Measurements from ENCODE around the gene POR.

POR gene

DNA sequence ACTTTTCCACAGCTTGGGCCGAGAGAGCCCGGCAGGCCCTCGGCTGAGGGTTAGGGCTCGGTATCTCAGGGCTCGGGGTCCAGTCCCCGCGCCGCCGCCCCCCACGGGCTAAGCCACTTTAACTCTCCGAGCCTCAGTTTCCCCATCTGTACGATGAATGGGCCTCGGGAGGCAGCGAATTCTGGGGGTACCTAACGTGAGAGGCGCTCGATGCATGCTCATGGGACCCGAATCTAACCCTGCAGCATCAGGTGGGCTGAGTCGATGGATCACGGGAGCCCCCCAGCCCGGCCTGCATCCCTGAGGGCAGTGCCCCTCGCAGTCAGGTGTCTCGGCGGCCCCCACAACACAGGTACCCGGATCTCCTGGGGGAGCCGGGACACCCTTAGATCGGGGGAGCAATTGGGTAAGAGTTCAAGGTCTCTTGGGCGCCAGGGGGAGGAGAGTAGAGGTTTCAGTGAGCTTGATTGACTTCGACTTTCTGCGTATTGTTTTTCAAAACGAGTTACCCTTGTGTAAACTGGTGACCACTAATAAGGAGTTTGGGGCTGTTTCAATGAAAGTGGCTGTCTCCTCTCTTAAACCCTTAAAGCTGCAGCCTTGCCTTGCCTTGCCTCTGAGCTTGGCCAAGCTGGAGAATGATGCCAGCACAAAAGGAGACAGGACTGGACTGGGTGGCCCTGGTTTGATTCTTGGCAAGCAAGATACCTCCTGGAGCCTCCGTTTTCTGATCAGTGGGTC lies 631 bp downstream of the POR start:
- no peak for DNase-seq (ENCODE audit: low spot score)
- no peak for FAIRE-seq

DNA sequence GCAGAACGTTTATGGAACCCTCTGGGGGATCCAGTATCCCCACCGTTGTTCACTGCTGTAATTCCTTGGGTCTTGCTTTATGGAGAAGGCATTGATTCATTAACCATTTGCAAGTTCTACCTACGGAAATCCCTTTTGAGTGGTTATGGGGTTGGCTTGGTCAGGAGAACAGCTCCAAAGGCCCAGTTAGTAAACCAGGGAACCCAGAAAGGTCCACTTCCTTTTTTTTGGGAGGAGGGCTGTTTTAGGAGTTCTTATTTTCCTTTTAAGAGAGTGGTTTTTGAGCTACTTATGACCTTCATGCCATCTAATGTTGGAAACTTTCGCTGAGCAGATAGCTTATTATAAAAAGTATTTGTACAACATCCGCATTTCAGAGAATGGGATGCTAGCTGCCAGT lies 1.3 kb downstream of the POR start:
- DNase-seq (ENCODE audit: low spot score), result no peak
- FAIRE-seq, result no peak

DNA sequence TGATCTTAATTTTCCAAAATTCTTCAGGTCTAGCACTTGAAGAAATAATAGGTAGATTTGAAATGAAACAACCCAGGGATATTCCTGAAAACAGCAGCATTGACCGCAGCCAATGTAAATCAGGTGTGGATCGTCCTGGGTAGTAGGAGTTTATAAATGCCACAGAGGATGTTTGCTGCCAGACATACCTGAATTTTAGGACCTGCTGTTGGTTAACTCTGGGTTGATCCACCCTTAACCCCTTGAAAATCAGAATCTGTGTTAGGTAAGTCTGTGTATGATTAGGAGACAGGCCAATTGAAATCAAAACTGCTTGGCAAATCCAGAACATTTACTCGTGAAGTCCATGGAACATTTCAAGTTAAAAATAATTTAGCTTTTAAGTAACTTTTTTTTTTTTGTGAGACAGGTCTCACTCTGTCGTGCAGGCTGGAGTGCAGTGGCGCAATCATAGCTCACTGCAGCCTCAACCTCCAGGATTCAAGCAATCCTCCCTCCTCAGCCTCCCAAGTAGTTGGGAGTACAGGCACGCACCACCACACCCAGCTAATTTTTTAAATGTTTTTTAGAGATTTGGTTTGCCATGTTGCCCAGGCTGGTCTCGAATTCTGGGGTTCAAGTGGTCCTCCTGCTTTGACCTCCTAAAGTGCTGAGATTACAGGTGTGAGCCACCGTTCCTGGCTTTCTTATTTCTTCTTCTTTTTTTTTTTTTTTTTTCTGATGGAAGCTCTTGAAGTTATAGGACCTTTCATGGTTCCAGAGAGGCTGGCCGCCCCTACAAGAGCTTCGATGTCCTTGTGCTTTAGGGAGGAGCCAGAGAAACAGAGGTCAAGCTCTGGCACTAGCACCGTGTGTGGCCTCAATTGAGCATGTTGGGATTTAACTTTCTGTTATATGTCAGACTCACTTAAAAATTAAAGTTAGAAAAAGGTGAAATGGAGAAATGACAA lies 2.0 kb downstream of the POR start:
- DNase-seq (ENCODE audit: low spot score), result no peak
- no peak for FAIRE-seq

DNA sequence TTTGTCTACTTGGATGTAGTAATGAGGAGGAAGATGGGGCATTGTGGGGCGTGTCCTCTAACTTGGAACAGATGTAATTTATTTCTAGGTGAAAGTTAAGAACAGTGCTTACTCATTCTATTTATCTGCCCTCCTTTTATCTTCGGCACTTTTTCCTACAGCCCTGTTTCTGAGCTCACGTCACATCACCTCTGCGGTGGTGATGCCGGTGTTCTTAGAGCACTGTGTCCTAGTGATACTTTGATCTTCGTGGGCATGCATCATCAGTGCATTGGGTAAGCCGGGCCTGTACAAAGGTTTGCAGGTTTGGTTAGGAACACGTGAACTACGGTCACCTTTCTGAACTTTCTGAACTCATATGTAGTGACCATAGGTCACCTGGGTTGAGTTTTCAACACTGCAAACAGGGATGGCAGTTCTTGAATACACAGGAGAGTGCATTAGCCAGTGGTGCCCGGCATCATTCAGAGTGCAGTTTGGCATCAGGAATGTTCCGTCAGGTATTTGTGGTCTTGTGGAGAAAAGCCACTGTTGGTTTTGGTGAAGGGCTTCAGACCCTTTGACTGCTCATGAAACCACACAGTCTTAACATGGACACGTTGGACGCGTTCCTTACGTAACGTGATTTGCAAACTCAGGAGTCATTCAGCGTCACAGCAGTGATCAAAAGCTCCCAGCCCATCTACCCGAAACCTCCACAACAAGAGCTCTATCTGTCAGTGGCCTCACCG lies 5.6 kb downstream of the POR start:
- FAIRE-seq (no peak), DNase-seq (ENCODE audit: low spot score) (no peak)

DNA sequence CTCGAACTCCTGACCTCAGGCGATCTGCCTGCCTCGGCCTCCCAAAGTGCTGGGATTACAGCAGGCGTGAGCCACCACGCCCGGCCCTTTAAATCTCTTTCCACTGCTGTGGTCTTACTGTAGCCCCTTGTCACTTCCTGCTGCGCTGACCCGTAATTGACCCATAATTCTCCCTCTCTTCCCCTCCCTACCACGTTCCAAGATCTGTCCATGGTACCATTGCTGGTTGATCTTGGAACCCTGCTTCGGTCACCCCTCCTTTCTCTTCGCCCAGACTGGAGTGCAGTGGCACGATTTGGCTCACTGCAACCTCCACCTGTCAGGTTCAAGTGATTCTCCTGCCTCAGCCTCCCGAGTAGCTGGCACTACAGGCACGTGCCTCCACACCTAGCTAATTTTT lies 6.5 kb downstream of the POR start:
- no peak for DNase-seq (ENCODE audit: low spot score)
- FAIRE-seq, result no peak

DNA sequence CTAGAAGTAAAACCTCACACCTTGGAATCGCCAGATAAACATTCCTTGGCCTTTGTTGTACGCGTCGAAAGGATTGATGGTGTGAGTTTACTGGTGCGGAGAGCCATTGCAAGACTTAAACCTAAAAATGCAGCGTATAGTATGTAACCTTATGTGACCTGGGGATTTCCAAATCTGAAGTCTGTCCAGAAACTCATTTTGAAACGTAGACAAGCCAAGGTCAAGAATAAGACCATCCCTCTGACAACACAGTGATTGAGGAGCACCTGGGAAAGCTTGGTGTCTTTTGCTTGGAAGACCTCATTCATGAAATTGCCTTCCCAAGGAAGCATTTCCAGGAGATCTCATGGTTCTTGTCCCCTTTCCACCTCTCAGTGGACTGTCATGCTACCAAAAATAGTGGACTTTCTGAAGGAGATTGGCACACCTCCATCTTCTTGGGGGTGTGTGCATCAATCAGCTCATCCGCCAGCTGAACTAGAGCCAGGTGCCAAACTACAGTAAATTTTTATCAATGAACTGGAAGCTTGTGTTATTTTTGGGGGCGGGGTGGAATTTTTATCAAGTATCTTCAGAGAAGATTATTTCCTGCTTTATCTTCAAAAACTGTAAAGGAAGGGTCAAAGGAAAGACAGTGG lies 8.1 kb downstream of the POR start:
- FAIRE-seq (no peak), DNase-seq (ENCODE audit: low spot score) (no peak)

DNA sequence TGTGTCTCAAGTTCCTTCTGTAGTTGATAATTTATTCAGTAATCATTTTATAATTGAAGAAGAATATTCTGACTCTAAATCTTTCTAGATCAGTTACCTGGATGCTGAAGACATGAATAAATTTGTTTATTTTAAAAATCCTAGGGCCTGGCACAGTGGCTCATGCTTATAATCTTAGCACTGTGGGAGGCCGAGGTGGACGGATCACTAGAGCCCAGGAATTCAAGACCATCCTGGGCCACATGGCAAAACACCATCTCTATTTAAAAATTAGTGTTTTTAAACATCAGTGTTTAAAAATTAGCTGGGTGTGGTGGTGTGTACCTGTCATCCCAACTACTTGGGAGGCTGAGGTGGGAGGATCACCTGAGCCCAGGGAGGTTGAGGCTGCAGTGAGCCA lies 9.3 kb downstream of the POR start:
- DNase-seq (ENCODE audit: low spot score) (no peak), FAIRE-seq (no peak)

DNA sequence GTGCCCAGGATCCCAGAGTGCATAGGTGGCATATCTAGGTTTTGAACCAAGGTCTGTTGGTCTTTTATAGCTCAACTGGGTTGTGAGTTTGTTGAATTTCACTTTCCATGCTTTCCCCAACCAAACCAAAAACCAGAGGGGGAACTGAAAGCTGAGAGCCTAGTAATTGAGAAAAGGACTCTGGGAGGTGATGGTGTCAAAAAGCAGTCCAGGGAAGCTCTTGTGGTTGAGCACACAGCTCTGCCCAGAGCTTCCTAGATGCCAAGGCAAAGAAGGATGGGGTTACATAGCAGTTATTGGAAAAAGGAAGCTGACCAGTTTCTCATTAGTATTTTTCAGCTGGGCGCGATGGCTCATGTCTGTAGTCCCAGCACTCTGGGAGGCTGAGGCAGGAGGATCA lies 9.9 kb downstream of the POR start:
- DNase-seq (ENCODE audit: low spot score) (no peak), FAIRE-seq (no peak)

DNA sequence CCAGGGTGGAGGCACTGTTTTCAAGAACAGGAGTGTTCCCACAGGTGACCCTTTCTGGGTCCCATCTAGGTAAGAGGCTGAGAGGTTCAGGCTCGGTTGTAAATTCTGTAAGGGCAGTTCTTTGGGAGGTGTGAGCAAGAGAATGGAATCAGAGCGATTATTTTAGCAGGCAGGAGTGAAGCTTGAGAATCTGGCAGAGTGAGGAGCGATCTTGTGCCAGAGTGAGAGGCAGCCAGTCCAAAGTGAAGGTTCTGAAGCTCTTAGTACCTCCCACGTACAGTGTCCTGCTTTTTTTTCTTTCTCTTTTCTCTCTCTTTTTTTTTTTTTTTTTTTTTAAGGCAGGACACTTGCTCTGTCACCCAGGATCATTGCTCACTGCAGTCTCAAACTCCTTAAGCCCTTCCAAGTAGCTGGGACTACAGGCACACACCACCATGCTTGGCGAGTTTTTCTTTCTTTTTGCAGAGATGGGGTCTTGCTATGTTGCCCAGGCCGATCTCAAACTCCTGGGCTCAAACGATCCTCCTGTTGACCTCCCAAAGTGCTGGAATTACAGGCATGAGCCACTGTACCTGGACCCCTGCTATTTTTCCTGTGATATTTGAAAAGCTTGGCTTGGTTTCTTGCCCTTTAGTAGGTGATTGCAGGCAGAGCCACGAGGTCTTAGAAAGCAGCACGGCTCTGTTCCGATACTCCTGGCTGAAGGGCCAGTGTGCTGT lies 10.9 kb downstream of the POR start:
- no peak for FAIRE-seq
- no peak for DNase-seq (ENCODE audit: low spot score)

DNA sequence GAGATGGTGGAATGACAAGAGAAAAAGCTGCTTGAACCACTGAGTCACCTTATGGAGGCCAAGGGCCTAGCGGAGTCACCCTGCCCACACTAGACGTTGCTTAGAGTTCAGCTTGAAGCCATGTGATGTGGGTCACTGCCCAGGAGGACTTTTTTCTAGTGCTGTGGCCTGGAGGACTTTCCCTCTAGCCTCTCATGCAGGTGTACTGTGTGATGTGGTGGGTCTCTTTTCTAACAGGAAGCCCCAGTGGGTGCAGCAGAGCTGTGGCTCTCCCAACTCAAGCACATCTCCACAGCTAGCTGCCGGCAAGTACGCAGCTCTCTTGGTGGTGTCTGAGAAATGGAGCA lies 13.6 kb downstream of the POR start:
- FAIRE-seq (no peak), DNase-seq (ENCODE audit: low spot score) (peak; percentile 57)

DNA sequence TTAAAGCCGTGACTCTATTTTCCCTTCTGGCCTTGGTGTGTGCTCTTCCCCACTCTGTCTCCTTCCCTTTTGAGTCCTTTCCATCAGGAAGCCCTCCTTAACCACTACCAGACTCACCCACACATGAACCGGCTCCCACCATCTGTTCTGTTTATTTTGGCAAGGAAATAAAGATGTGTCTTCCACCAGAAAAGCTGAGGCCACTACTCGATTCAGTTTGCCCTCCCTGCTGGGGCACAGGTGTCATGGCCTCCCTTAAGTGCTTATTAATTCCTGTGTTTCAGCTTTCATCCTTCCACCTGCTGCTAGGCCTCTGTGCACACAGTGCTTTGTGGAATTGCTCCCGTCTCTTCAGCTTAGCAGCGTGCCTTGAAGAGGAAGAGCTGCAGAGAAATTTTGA lies 16.7 kb downstream of the POR start:
- DNase-seq (ENCODE audit: low spot score) (no peak), FAIRE-seq (no peak)

DNA sequence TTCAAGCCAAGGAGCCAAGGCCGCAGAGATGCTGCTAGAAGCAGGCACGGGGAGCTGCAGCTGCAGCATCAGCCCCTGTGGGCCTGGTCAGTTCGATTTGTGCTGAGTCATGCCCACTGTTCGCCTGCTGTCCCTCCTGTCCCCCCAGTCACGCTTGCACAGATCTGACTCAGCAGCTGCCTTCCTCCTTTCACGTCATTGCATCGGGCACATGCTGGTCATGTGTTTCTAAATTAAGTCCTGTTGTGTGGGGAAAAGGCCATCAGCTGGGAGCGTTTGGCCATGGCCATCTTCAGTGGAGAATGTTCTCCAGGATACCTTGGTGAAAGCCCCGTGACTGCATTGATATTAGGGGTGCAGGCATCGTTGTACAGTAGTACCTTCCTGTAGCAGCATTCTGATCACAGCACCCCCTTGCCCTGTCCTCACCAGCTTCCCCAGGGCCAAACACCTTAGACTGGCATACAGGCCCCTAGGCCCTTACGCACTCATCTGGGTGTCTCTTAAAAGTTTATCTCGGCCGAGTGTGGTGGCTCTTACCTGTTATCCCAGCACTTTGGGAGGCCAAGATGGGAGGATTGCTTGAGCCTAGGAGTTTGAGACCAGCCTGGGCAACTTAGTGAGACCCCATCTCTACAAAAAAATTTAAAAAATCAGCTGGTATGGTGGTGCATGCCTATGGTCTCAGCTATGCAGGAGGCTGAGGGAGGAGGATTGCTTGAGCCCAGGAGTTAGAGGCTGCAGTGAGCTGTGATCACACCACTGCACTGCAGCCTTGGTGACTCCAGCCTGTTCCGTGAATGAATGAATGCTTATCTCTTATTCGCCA lies 23.2 kb downstream of the POR start:
- peak; percentile 95 for DNase-seq (ENCODE audit: low spot score)
- peak; percentile 83 for FAIRE-seq

DNA sequence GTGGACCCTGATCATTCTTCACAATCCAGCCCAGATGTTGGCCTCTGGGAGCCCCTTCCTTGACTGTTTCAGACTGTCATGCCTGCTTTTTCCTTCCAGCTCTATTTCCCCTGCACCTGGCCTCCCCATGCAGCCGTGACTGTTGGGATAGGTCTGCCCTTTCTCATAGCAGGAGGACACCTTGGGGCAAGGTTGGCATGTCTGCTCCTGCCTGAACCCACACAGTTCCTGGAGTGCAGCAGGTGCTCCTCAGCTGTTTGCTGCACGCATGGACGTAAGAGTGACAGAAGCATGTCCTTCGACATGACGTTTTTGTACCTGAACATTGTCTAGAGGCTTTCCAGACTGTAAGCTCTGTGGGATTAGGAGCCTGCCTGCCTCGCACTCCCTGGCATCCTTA lies 24.0 kb downstream of the POR start:
- no peak for FAIRE-seq
- no peak for DNase-seq (ENCODE audit: low spot score)

DNA sequence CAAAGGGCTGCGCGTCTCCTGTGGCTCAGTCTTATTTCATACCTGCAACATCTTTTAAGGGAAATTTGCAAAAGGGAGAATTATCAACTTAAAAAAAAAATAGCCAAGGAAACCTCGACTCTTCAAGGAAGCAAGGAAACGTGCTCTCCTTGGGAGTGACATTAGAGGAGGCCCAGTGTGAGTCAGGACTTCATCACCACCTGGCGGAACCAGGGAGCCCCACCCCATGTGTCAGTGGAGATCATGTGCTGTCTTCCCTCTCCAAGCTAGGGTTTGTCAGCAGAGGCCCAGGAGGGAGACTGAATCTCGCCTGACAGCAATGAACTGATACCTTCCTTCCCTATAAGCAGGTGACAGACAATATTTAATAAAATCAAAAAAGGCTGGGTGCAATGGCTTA lies 28.9 kb downstream of the POR start:
- DNase-seq (ENCODE audit: low spot score) (peak; percentile 82), FAIRE-seq (peak; percentile 85)

DNA sequence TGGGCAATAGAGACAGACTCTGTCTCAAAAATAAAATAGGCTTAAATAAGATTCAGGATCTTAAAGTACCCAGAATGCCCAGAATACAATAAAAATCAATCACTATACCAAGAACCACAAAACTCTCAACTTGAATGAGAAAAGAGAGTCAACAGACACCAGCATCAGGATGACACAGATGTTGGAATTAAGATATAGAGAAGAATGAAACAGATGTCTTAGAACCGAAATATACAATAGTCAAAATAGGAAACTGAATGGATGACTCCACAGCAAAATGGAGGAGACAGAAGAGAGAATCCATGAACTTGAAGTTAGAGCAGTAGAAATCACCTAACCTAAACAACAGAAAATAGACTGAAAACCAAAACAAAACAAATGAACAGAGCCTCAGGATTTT lies 29.6 kb downstream of the POR start:
- FAIRE-seq, result no peak
- no peak for DNase-seq (ENCODE audit: low spot score)

DNA sequence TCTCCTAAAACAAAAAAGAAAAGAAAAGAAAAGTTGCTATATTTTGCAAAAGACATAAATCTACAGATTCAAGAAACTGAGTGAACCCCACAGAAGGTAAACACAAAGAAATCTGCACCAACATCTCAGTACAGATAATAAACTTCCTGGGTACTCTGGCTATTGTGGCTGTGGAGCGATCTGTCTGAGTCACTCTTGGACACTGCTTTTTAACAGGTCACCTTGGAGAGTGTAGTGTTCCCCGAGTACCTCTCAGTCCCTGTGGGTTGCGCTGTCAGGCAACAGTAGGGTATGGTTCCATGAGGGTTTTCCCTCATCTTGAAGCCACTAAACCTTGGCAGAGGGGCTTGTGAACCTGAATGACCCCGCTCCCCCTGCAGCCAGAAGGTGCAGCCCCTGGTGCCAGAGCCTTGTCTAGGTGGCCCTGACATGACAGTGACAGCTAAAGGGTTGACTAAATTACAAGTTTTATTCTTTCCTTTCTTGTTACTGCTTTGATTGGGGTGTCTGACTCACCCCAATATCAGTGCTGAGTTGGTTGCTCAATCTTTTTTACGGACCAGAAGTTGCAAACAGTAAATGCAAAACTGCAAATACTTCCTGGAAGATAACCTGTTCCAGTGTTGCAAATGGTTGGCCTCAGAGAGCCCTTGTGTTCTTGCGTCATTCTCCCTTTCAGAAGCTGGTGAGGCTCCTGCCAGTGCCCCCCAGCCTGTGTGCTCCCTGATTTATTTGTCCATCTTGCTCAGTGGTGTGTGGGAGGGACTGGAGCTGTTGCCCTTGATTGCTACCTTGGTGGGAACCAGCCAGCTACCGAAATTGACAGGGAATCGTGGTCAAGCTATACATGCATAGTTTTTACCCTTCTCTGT lies 30.6 kb downstream of the POR start:
- no peak for FAIRE-seq
- DNase-seq (ENCODE audit: low spot score), result peak; percentile 35

DNA sequence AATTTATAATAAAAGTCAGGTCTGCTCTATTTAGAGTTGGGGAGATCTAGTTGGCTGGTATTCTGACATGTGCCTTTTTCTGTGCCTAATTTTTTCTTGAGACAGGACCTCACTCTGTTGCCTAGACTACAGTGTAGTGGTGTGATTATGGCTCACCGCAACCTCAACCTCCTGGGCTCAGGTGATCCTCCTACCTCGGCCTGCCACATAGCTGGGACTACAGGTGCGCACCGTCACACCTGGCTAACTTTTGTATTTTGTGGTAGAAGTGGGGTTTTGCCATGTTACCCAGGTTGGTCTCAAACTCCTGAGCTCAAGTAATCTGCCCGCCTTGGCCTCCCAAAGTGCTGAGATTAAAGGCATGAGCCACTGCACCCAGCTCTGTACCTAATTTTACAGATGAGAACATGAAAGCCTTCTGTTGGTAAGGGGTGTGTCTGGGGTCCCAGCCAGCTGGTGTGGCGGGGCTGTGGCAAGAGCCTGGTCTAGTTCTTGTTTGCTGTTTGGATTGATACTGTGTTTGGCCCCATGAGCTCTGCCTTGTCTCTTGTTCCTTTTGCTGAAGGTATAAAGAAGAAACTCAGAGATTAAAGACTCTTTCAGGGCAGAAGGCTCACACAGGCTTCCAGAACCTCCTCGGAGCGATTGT lies 31.4 kb downstream of the POR start:
- no peak for DNase-seq (ENCODE audit: low spot score)
- FAIRE-seq, result no peak

DNA sequence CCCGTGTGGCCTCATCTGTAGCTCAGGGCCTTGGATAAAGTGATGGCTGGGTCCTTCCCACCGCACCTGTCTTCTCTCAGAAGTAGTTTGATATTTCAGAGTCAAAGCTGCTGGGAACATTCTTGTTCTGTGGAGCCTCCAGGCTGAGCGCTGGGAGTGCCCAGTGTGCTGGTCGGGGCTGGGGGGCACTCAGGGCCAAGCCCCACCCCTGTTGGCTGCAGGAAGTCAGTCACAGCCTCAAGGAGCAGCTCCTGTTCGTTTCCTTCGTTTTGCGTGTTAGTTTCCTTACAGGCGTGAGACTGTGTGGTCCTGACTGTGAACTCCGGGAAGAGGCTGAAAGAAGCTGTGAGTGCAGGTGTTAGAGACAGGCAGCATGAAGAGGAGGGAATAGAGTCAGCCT lies 33.2 kb downstream of the POR start:
- no peak for DNase-seq (ENCODE audit: low spot score)
- no peak for FAIRE-seq
